Activated CD4-positive, alpha-beta memory T cell treated with anti-CD3 and anti-CD28 coated beads for 36 hours (primary cell): ENCODE measurements around the gene GALNT9. TPM values are rescaled to one million over a fixed set of nuclear protein-coding genes. Genes with fewer than 3 reads are reported as not detected.

Source experiments
- CTCF ChIA-PET: fragments of 350-600 bp; sonication (Branson Sonifier 250); formaldehyde crosslinking; loops from one replicate; lab custom pipeline; 2021; ENCODE audit warnings: antibody characterized with exemption, inconsistent platforms; lab: Charles Lee
- POLR2A ChIA-PET: fragments of 350-600 bp; sonication (Branson Sonifier 250); formaldehyde crosslinking; loops from one replicate; lab custom pipeline; 2021; ENCODE audit warnings: antibody characterized with exemption; lab: Charles Lee
- DNase-seq: peaks from one replicate; pipeline ENCODE4 v3.0.0-alpha.2; 2020
- H3K27ac Mint-ChIP-seq: one replicate; pipeline ENCODE4 v1.8.0; 2021; ENCODE audit warnings: mixed read lengths
- H3K27me3 Mint-ChIP-seq: one replicate; pipeline ENCODE4 v1.8.0; 2021; ENCODE audit warnings: mixed read lengths
- H3K36me3 Mint-ChIP-seq: one replicate; pipeline ENCODE4 v1.8.0; 2021; ENCODE audit warnings: mixed read lengths
- H3K4me1 Mint-ChIP-seq: one replicate; pipeline ENCODE4 v1.8.0; 2021; ENCODE audit warnings: low read depth, mixed read lengths
- H3K4me3 Mint-ChIP-seq: one replicate; pipeline ENCODE4 v1.8.0; 2021; ENCODE audit warnings: mild to moderate bottlenecking, mixed read lengths
- H3K9me3 Mint-ChIP-seq: one replicate; pipeline ENCODE4 v1.8.0; 2021; ENCODE audit warnings: mixed read lengths
- intact Hi-C: fragments of 100-400 bp; cut with micrococcal nuclease; formaldehyde crosslinking; loops from one replicate; pipeline ENCODE4 v1.15.1; 2023
- total RNA-seq, 2 experiments: library from RNA; stranded (reverse); gene quantifications; one replicate each; pipeline ENCODE4 v1.2.3, GENCODE V29; 2021

Gene GALNT9
- total RNA-seq, 2 experiments from 2014 or later = 0.12 to 0.29 TPM

GRCh38 chr12:132239796-132240668 lies 89.4 kb downstream of the GALNT9 start:
- no peak for DNase-seq
- Mint-ChIP-seq H3K27me3 (no peaks in the 10 kb centered on the region), H3K36me3 (no peaks in the 10 kb centered on the region), H3K27ac (no peak overlapping the region), H3K9me3 (no peaks in the 10 kb centered on the region), H3K4me1 (peaks cover 5% of the 10 kb centered on the region), H3K4me3 (no peak overlapping the region)
- intact Hi-C loops = no loop called here
- ChIA-PET POLR2A (no interaction called here), CTCF (no interaction called here)

GRCh38 chr12:132239392-132239791 lies 90.0 kb downstream of the GALNT9 start:
- no peaks in the 10 kb centered on the region for H3K36me3 Mint-ChIP-seq
- no peaks in the 10 kb centered on the region for H3K27me3 Mint-ChIP-seq
- no peaks in the 10 kb centered on the region for H3K9me3 Mint-ChIP-seq
- ChIA-PET POLR2A (no interaction called here), CTCF (no interaction called here)
- intact Hi-C loops = no loop called here
- no peak for DNase-seq
- no peak overlapping the region for H3K4me3 Mint-ChIP-seq
- peaks cover 5% of the 10 kb centered on the region for H3K4me1 Mint-ChIP-seq
- no peak overlapping the region for H3K27ac Mint-ChIP-seq

- no peaks in the 10 kb centered on the region for H3K36me3 Mint-ChIP-seq
- no peak for DNase-seq
- POLR2A ChIA-PET = no interaction called here
- peaks cover 5% of the 10 kb centered on the region for H3K4me1 Mint-ChIP-seq
- intact Hi-C loops = no loop called here
- H3K4me3 Mint-ChIP-seq = no peak overlapping the region
- CTCF ChIA-PET = no interaction called here
- no peaks in the 10 kb centered on the region for H3K9me3 Mint-ChIP-seq
- no peak overlapping the region for H3K27ac Mint-ChIP-seq
- no peaks in the 10 kb centered on the region for H3K27me3 Mint-ChIP-seq
Observed at GRCh38 chr12:132238884-132239283, 90.5 kb downstream of the GALNT9 start.

- DNase-seq = peak; percentile 31
- ChIA-PET CTCF (no interaction called here), POLR2A (no interaction called here)
- Mint-ChIP-seq H3K27me3 (no peaks in the 10 kb centered on the region), H3K27ac (no peak overlapping the region), H3K4me3 (no peak overlapping the region), H3K36me3 (no peaks in the 10 kb centered on the region), H3K9me3 (no peaks in the 10 kb centered on the region), H3K4me1 (peaks cover 2% of the 10 kb centered on the region)
- intact Hi-C loops = no loop called here
Observed at GRCh38 chr12:132238488-132238854, 90.9 kb downstream of the GALNT9 start.

GRCh38 chr12:132237772-132238487 lies 91.5 kb downstream of the GALNT9 start:
- H3K27ac Mint-ChIP-seq = no peak overlapping the region
- no peak for DNase-seq

GRCh38 chr12:132236930-132237771 lies 92.2 kb downstream of the GALNT9 start:
- CTCF ChIA-PET = no interaction called here
- POLR2A ChIA-PET = no interaction called here
- Mint-ChIP-seq H3K9me3 (no peaks in the 10 kb centered on the region), H3K4me1 (no peaks in the 10 kb centered on the region), H3K4me3 (no peak overlapping the region), H3K36me3 (no peaks in the 10 kb centered on the region), H3K27me3 (no peaks in the 10 kb centered on the region), H3K27ac (no peak overlapping the region)
- no peak for DNase-seq
- intact Hi-C loops = no loop called here

More at GRCh38 chr12:132237772-132238487, 91.5 kb downstream of the GALNT9 start:
- Mint-ChIP-seq H3K4me3 (no peak overlapping the region), H3K9me3 (no peaks in the 10 kb centered on the region), H3K4me1 (no peaks in the 10 kb centered on the region), H3K27me3 (no peaks in the 10 kb centered on the region), H3K36me3 (no peaks in the 10 kb centered on the region)
- POLR2A ChIA-PET = no interaction called here
- intact Hi-C loops = no loop called here
- CTCF ChIA-PET = no interaction called here

- CTCF ChIA-PET = no interaction called here
- no peak for DNase-seq
- H3K4me1 Mint-ChIP-seq = no peaks in the 10 kb centered on the region
- intact Hi-C loops = no loop called here
- no peak overlapping the region for H3K4me3 Mint-ChIP-seq
- no peak overlapping the region for H3K27ac Mint-ChIP-seq
- H3K27me3 Mint-ChIP-seq = no peaks in the 10 kb centered on the region
- POLR2A ChIA-PET = no interaction called here
- H3K36me3 Mint-ChIP-seq = no peaks in the 10 kb centered on the region
- H3K9me3 Mint-ChIP-seq = no peaks in the 10 kb centered on the region
Observed at GRCh38 chr12:132236129-132236929, 93.1 kb downstream of the GALNT9 start.

GRCh38 chr12:132235116-132235820 lies 94.1 kb downstream of the GALNT9 start:
- ChIA-PET POLR2A (no interaction called here), CTCF (no interaction called here)
- no peak for DNase-seq
- no peak overlapping the region for H3K4me3 Mint-ChIP-seq
- H3K4me1 Mint-ChIP-seq = no peaks in the 10 kb centered on the region
- H3K36me3 Mint-ChIP-seq = no peaks in the 10 kb centered on the region
- no peaks in the 10 kb centered on the region for H3K9me3 Mint-ChIP-seq
- H3K27ac Mint-ChIP-seq = no peak overlapping the region
- no peaks in the 10 kb centered on the region for H3K27me3 Mint-ChIP-seq
- intact Hi-C loops = no loop called here

- Mint-ChIP-seq H3K27ac (no peak overlapping the region), H3K36me3 (no peaks in the 10 kb centered on the region), H3K4me1 (no peaks in the 10 kb centered on the region), H3K4me3 (no peak overlapping the region), H3K27me3 (peaks cover 9% of the 10 kb centered on the region), H3K9me3 (no peaks in the 10 kb centered on the region)
- ChIA-PET CTCF (no interaction called here), POLR2A (no interaction called here)
- intact Hi-C loops = no loop called here
- DNase-seq = no peak
Observed at GRCh38 chr12:132230381-132230780, 99.0 kb downstream of the GALNT9 start.

- H3K9me3 Mint-ChIP-seq = no peaks in the 10 kb centered on the region
- POLR2A ChIA-PET = no interaction called here
- no peak for DNase-seq
- H3K4me3 Mint-ChIP-seq = no peak overlapping the region
- peaks cover 9% of the 10 kb centered on the region for H3K27me3 Mint-ChIP-seq
- no peak overlapping the region for H3K27ac Mint-ChIP-seq
- CTCF ChIA-PET = no interaction called here
- H3K36me3 Mint-ChIP-seq = no peaks in the 10 kb centered on the region
- intact Hi-C loops = no loop called here
- H3K4me1 Mint-ChIP-seq = no peaks in the 10 kb centered on the region
Observed at GRCh38 chr12:132229926-132230325, 99.5 kb downstream of the GALNT9 start.

- Mint-ChIP-seq H3K36me3 (no peaks in the 10 kb centered on the region), H3K27ac (no peak overlapping the region), H3K4me1 (no peaks in the 10 kb centered on the region), H3K4me3 (no peak overlapping the region), H3K9me3 (no peaks in the 10 kb centered on the region), H3K27me3 (peaks cover 9% of the 10 kb centered on the region)
- intact Hi-C loops = no loop called here
- ChIA-PET POLR2A (no interaction called here), CTCF (no interaction called here)
- DNase-seq = no peak
Observed at GRCh38 chr12:132229193-132229760, 100.1 kb downstream of the GALNT9 start.
